Keratinocyte (primary cell): ENCODE data around the gene BANF2. TPM values are rescaled to one million over a fixed set of nuclear protein-coding genes. Genes with fewer than 3 reads are reported as not detected.

ENCODE experiments used
- DNase-seq: peaks from one replicate; pipeline ENCODE4 v3.0.0-alpha.2; 2011; ENCODE audit warnings: low read depth, missing footprints, low spot score
- FAIRE-seq: peaks from 2 replicates; lab custom pipeline; 2011; peaks lifted over from hg19 to GRCh38; lab: Jason Lieb, UNC
- H2AFZ ChIP-seq: 2 replicates; pipeline ENCODE4 v1.6.0; 2012; ENCODE audit warnings: low read length, control low read depth, inconsistent platforms; ENCODE audit not compliant: control insufficient read depth
- H3K27ac ChIP-seq: 2 replicates; pipeline ENCODE4 v1.5.1; 2011; ENCODE audit warnings: low read length; ENCODE audit not compliant: control insufficient read depth, insufficient read depth
- H3K27me3 ChIP-seq: 3 replicates; pipeline ENCODE4 v1.6.0; 2011; ENCODE audit warnings: low read length; ENCODE audit not compliant: control insufficient read depth, insufficient read depth; ENCODE audit errors: extremely low read depth
- H3K36me3 ChIP-seq, 2 experiments: 2 replicates in 1 of 2; 3 replicates in 1 of 2; pipeline ENCODE4 v1.5.1; 2011; ENCODE audit warnings: low read length in 2 of 2, mild to moderate bottlenecking in 1 of 2; ENCODE audit not compliant: control insufficient read depth in 2 of 2, insufficient read depth in 2 of 2; ENCODE audit errors: extremely low read depth in 1 of 2
- H3K4me1 ChIP-seq: 3 replicates; pipeline ENCODE4 v1.5.1; 2011; ENCODE audit warnings: low read length; ENCODE audit not compliant: control insufficient read depth, insufficient read depth; ENCODE audit errors: extremely low read depth
- H3K4me2 ChIP-seq: 3 replicates; pipeline ENCODE4 v1.6.0; 2011; ENCODE audit warnings: low read depth, low read length; ENCODE audit not compliant: control insufficient read depth, insufficient read depth; ENCODE audit errors: extremely low read depth
- H3K4me3 ChIP-seq, 3 experiments: fragments of 200-600 bp in 1 of 3; sonication (generic) in 1 of 3; 2 replicates in 2 of 3; 3 replicates in 1 of 3; pipeline ENCODE4 v1.5.1; 2011 to 2016; ENCODE audit warnings: low read length in 3 of 3, mild to moderate bottlenecking in 3 of 3, control low read depth in 2 of 3, inconsistent platforms in 1 of 3, low read depth in 1 of 3, mixed read lengths in 1 of 3, mixed run types in 1 of 3, moderate library complexity in 1 of 3; ENCODE audit not compliant: control insufficient read depth in 2 of 3, insufficient read depth in 2 of 3; ENCODE audit errors: extremely low read depth in 1 of 3
- H3K79me2 ChIP-seq: 2 replicates; pipeline ENCODE4 v1.6.0; 2012; ENCODE audit warnings: low read length; ENCODE audit not compliant: control insufficient read depth, insufficient read depth
- H3K9ac ChIP-seq: 3 replicates; pipeline ENCODE4 v1.6.0; 2011; ENCODE audit warnings: low read length; ENCODE audit not compliant: control insufficient read depth, insufficient read depth; ENCODE audit errors: extremely low read depth
- H3K9me1 ChIP-seq: 3 replicates; pipeline ENCODE4 v1.6.0; 2011; ENCODE audit warnings: low read length; ENCODE audit not compliant: control insufficient read depth, insufficient read depth; ENCODE audit errors: extremely low read depth
- H3K9me3 ChIP-seq: 2 replicates; pipeline ENCODE4 v1.5.1; 2012; ENCODE audit warnings: low read depth, low read length; ENCODE audit not compliant: control insufficient read depth
- H4K20me1 ChIP-seq: 3 replicates; pipeline ENCODE4 v1.6.0; 2011; ENCODE audit warnings: low read length; ENCODE audit not compliant: control insufficient read depth, insufficient read depth; ENCODE audit errors: extremely low read depth
- EZH2 ChIP-seq: IDR thresholded peaks from one replicate; pipeline ENCODE4 v1.6.1; 2012; ENCODE audit warnings: inconsistent platforms, mild to moderate bottlenecking, low read length, moderate library complexity
- dilution Hi-C: fragments of 300-500 bp; cut with MboI; formaldehyde crosslinking; loops from one replicate; pipeline ENCODE4 v1.7.0; 2020; ENCODE audit warnings: low sequenced_read_pairs; ENCODE audit not compliant: extremely low pct_ligation_motif_present
- polyA plus RNA-seq, 5 experiments: library from polyadenylated mRNA; depleted of rRNA in 3 of 5; stranded (reverse) in 3 of 5; stranded (forward) in 1 of 5; unstranded in 1 of 5; fragments of >200 nt; gene quantifications; 1 replicate in 1 of 5; 2 replicates in 3 of 5; 3 replicates in 1 of 5; pipeline versions ENCODE4 v1.2.1 to v1.2.3, GENCODE V29; 2011 to 2012; ENCODE audit warnings: missing spikeins in 2 of 5, low read depth in 1 of 5, low replicate concordance in 1 of 5
- TF ChIP-seq, protein P1 (sequence below), 3 experiments: IDR thresholded peaks in 1 of 3; conservative IDR thresholded peaks in 1 of 3; optimal IDR thresholded peaks in 1 of 3; 2 replicates in 2 of 3; 3 replicates in 1 of 3; pipeline versions ENCODE3 to v1.5.1; 2011; ENCODE audit warnings: low read length in 3 of 3, mild to moderate bottlenecking in 3 of 3, moderate library complexity in 2 of 3, control low read depth in 1 of 3, inconsistent platforms in 1 of 3; ENCODE audit not compliant: insufficient read depth in 2 of 3; ENCODE audit errors: extremely low read depth in 1 of 3

BANF2 gene
- polyA plus RNA-seq, 1 donor (not counting 4 experiments of a cell fraction or from before 2014, with no cell fraction given), result not detected

DNA sequence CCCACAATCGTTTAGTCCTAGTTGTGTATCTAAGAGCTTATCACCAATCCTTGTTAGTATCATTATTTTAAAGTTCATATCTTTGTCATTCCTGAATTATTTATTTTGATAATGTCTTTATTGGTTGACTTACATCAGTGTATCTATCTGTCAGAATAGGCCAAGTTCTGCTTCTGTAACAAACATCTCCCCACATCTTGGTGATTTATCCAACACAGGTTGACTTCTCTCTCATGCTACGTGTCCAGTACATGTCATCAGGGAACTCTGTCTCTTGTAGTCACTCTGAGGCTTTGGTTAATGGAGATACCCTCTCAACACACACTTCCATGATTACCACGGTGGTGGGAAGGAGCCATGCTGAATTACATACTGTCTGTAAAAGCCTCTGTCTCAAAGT, 38.4 kb downstream of the BANF2 start:
- H4K20me1 ChIP-seq, result no peaks in the 10 kb centered on the region
- no peaks in the 10 kb centered on the region for H3K4me1 ChIP-seq
- no peaks in the 10 kb centered on the region for H3K9me1 ChIP-seq
- no peak overlapping the region for H3K9ac ChIP-seq
- H3K36me3 ChIP-seq, result no peaks in the 10 kb centered on the region
- no peak overlapping the region for H3K4me2 ChIP-seq
- H3K27ac ChIP-seq, result no peak overlapping the region
- no peak for DNase-seq
- dilution Hi-C loops, result no loop called here
- peaks cover 2% of the 10 kb centered on the region for H3K9me3 ChIP-seq
- TF ChIP-seq, protein P1, sequence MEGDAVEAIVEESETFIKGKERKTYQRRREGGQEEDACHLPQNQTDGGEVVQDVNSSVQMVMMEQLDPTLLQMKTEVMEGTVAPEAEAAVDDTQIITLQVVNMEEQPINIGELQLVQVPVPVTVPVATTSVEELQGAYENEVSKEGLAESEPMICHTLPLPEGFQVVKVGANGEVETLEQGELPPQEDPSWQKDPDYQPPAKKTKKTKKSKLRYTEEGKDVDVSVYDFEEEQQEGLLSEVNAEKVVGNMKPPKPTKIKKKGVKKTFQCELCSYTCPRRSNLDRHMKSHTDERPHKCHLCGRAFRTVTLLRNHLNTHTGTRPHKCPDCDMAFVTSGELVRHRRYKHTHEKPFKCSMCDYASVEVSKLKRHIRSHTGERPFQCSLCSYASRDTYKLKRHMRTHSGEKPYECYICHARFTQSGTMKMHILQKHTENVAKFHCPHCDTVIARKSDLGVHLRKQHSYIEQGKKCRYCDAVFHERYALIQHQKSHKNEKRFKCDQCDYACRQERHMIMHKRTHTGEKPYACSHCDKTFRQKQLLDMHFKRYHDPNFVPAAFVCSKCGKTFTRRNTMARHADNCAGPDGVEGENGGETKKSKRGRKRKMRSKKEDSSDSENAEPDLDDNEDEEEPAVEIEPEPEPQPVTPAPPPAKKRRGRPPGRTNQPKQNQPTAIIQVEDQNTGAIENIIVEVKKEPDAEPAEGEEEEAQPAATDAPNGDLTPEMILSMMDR (optimal IDR thresholded peaks at IDR 0.05 in 1 of 3, IDR thresholded peaks at IDR 0.05 in 1 of 3, conservative IDR thresholded peaks at IDR 0.05 in 1 of 3; ENCODE audit: extremely low read depth in 1 of 3, insufficient read depth in 2 of 3, low read length in 3 of 3), result no peak
- TF ChIP-seq EZH2, result no peak
- H3K4me3 ChIP-seq, result no peak overlapping the region
- H3K79me2 ChIP-seq, result no peaks in the 10 kb centered on the region
- H3K27me3 ChIP-seq, result no peaks in the 10 kb centered on the region
- no peak overlapping the region for H2AFZ ChIP-seq
- FAIRE-seq, result no peak

DNA sequence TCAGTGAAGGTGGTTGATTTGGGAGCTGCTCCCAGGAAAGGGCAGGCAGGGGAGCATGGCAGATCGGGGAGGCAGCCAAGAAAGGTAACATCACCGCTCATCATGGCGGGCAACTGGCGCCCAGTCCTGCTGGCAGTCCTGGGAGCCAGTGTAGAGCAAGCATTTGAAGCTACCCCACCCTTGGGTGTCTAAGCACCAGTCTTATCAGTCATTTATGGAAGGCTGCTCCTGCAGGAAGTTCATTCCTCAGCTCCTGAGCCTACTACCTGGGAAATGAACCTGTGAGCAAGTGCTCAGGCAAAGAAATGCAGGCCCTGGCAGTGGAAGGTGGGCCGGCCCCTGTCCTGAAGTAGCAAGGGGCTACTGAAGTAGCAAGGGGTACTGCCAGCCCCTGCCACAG, 41.5 kb downstream of the BANF2 start:
- TF ChIP-seq, protein P1 (optimal IDR thresholded peaks at IDR 0.05 in 1 of 3, IDR thresholded peaks at IDR 0.05 in 1 of 3, conservative IDR thresholded peaks at IDR 0.05 in 1 of 3; ENCODE audit: extremely low read depth in 1 of 3, insufficient read depth in 2 of 3, low read length in 3 of 3), result no peak
- no peak for TF ChIP-seq EZH2
- H3K27me3 ChIP-seq, result no peaks in the 10 kb centered on the region
- H3K9ac ChIP-seq, result no peak overlapping the region
- no peak overlapping the region for H3K4me3 ChIP-seq
- FAIRE-seq (no peak), DNase-seq (no peak)
- H3K9me1 ChIP-seq, result no peaks in the 10 kb centered on the region
- H3K9me3 ChIP-seq, result peaks cover under 1% of the 10 kb centered on the region
- no peak overlapping the region for H3K27ac ChIP-seq
- no peak overlapping the region for H2AFZ ChIP-seq
- H3K4me2 ChIP-seq, result no peak overlapping the region
- H3K4me1 ChIP-seq, result no peaks in the 10 kb centered on the region
- dilution Hi-C loops, result no loop called here
- H3K36me3 ChIP-seq, result no peaks in the 10 kb centered on the region
- no peaks in the 10 kb centered on the region for H4K20me1 ChIP-seq
- no peaks in the 10 kb centered on the region for H3K79me2 ChIP-seq
